ENCODE data around the gene MTHFD1.
"Not testable (repeated sequence)": the region's sequence is repeated elsewhere in the genome, so short reads cannot be mapped to it uniquely, and the experiment has no call there.

The MTHFD1 gene

GRCh38 chr14:64387782-64388532 is at the start of gene MTHFD1:
Gene MTHFD1, plus strand, starts transcription at chr14:64388353. Its CDS starts 75 bp downstream, at chr14:64388428.
- Histone ChIP-seq H3K4me1 (ENCODE audit: control insufficient read depth, insufficient read depth, low read length) (peaks cover 15% of the 10 kb centered on the region), H3K27ac (ENCODE audit: low read length) (peak within 1 kb of the TSS; percentile 75), H3K9ac (ENCODE audit: low read length in 2 of 2) (peak within 1 kb of the TSS; percentile 73 to 87), H3K9me3 (ENCODE audit: control insufficient read depth in 2 of 2, low read length in 2 of 2) (no peaks in the 10 kb centered on the region), H3K36me3 (ENCODE audit: control insufficient read depth in 2 of 2, insufficient read depth in 2 of 2, low read length in 2 of 2) (peaks cover 0 to 3% of the 10 kb centered on the region in 2 donors), H3K4me3 (ENCODE audit: low read length in 2 of 2) (peak within 1 kb of the TSS; percentile 89 to 96), H3K27me3 (ENCODE audit: control insufficient read depth in 1 of 2, insufficient read depth in 2 of 2, low read length in 2 of 2) (no peaks in the 10 kb centered on the region)

GRCh38 chr14:64338616-64339316 is 49.4 kb upstream of the MTHFD1 start:
- Histone ChIP-seq H3K9me3 (ENCODE audit: control insufficient read depth in 2 of 2, low read length in 2 of 2) (no peaks in the 10 kb centered on the region), H3K27me3 (ENCODE audit: control insufficient read depth in 1 of 2, insufficient read depth in 2 of 2, low read length in 2 of 2) (no peaks in the 10 kb centered on the region), H3K27ac (ENCODE audit: low read length) (peak overlapping the region; percentile 62), H3K4me1 (ENCODE audit: control insufficient read depth, insufficient read depth, low read length) (peaks cover 7% of the 10 kb centered on the region), H3K4me3 (ENCODE audit: low read length in 2 of 2) (peak overlapping the region; percentile 91 to 98), H3K9ac (ENCODE audit: low read length in 2 of 2) (peak overlapping the region; percentile 79), H3K36me3 (ENCODE audit: control insufficient read depth in 2 of 2, insufficient read depth in 2 of 2, low read length in 2 of 2) (no peaks in the 10 kb centered on the region)

- H3K9me3 ChIP-seq (ENCODE audit: control insufficient read depth in 2 of 2, low read length in 2 of 2), result no peaks in the 10 kb centered on the region
- no peak overlapping the region for H3K4me3 ChIP-seq (ENCODE audit: low read length in 2 of 2)
- H3K4me1 ChIP-seq (ENCODE audit: control insufficient read depth, insufficient read depth, low read length), result peaks cover 7% of the 10 kb centered on the region
- H3K27me3 ChIP-seq (ENCODE audit: control insufficient read depth in 1 of 2, insufficient read depth in 2 of 2, low read length in 2 of 2), result no peaks in the 10 kb centered on the region
- no peaks in the 10 kb centered on the region for H3K36me3 ChIP-seq (ENCODE audit: control insufficient read depth in 2 of 2, insufficient read depth in 2 of 2, low read length in 2 of 2)
- no peak overlapping the region for H3K27ac ChIP-seq (ENCODE audit: low read length)
- H3K9ac ChIP-seq (ENCODE audit: low read length in 2 of 2), result no peak overlapping the region
Observed at GRCh38 chr14:64340560-64341196, 47.5 kb upstream of the MTHFD1 start.

GRCh38 chr14:64347748-64348147 is 40.4 kb upstream of the MTHFD1 start:
- Histone ChIP-seq H3K36me3 (ENCODE audit: control insufficient read depth in 2 of 2, insufficient read depth in 2 of 2, low read length in 2 of 2) (no peaks in the 10 kb centered on the region), H3K9ac (ENCODE audit: low read length in 2 of 2) (no peak overlapping the region), H3K4me3 (ENCODE audit: low read length in 2 of 2) (no peak overlapping the region), H3K9me3 (ENCODE audit: control insufficient read depth in 2 of 2, low read length in 2 of 2) (no peaks in the 10 kb centered on the region), H3K27ac (ENCODE audit: low read length) (no peak overlapping the region), H3K27me3 (ENCODE audit: control insufficient read depth in 1 of 2, insufficient read depth in 2 of 2, low read length in 2 of 2) (no peaks in the 10 kb centered on the region), H3K4me1 (ENCODE audit: control insufficient read depth, insufficient read depth, low read length) (no peaks in the 10 kb centered on the region)

- no peaks in the 10 kb centered on the region for H3K36me3 ChIP-seq (ENCODE audit: control insufficient read depth in 2 of 2, insufficient read depth in 2 of 2, low read length in 2 of 2)
- no peak overlapping the region for H3K27ac ChIP-seq (ENCODE audit: low read length)
Observed at GRCh38 chr14:64349741-64350490, 38.2 kb upstream of the MTHFD1 start.

GRCh38 chr14:64363265-64363846 is 24.8 kb upstream of the MTHFD1 start:
- Histone ChIP-seq H3K4me1 (ENCODE audit: control insufficient read depth, insufficient read depth, low read length) (no peaks in the 10 kb centered on the region), H3K27me3 (ENCODE audit: control insufficient read depth in 1 of 2, insufficient read depth in 2 of 2, low read length in 2 of 2) (no peaks in the 10 kb centered on the region), H3K9ac (ENCODE audit: low read length in 2 of 2) (no peak overlapping the region), H3K36me3 (ENCODE audit: control insufficient read depth in 2 of 2, insufficient read depth in 2 of 2, low read length in 2 of 2) (no peaks in the 10 kb centered on the region), H3K9me3 (ENCODE audit: control insufficient read depth in 2 of 2, low read length in 2 of 2) (no peaks in the 10 kb centered on the region), H3K27ac (ENCODE audit: low read length) (no peak overlapping the region), H3K4me3 (ENCODE audit: low read length in 2 of 2) (no peak overlapping the region)

More at GRCh38 chr14:64349741-64350490, 38.2 kb upstream of the MTHFD1 start:
- H3K4me3 ChIP-seq (ENCODE audit: low read length in 2 of 2), result no peak overlapping the region
- no peaks in the 10 kb centered on the region for H3K4me1 ChIP-seq (ENCODE audit: control insufficient read depth, insufficient read depth, low read length)
- no peaks in the 10 kb centered on the region for H3K9me3 ChIP-seq (ENCODE audit: control insufficient read depth in 2 of 2, low read length in 2 of 2)
- no peak overlapping the region for H3K9ac ChIP-seq (ENCODE audit: low read length in 2 of 2)
- no peaks in the 10 kb centered on the region for H3K27me3 ChIP-seq (ENCODE audit: control insufficient read depth in 1 of 2, insufficient read depth in 2 of 2, low read length in 2 of 2)

- no peaks in the 10 kb centered on the region for H3K4me1 ChIP-seq (ENCODE audit: control insufficient read depth, insufficient read depth, low read length)
- no peak overlapping the region for H3K27ac ChIP-seq (ENCODE audit: low read length)
- H3K27me3 ChIP-seq (ENCODE audit: control insufficient read depth in 1 of 2, insufficient read depth in 2 of 2, low read length in 2 of 2), result no peaks in the 10 kb centered on the region
- no peak overlapping the region for H3K4me3 ChIP-seq (ENCODE audit: low read length in 2 of 2)
- H3K9me3 ChIP-seq (ENCODE audit: control insufficient read depth in 2 of 2, low read length in 2 of 2), result no peaks in the 10 kb centered on the region
- H3K9ac ChIP-seq (ENCODE audit: low read length in 2 of 2), result no peak overlapping the region
- no peaks in the 10 kb centered on the region for H3K36me3 ChIP-seq (ENCODE audit: control insufficient read depth in 2 of 2, insufficient read depth in 2 of 2, low read length in 2 of 2)
Observed at GRCh38 chr14:64364907-64365306, 23.2 kb upstream of the MTHFD1 start.

- H3K27ac ChIP-seq (ENCODE audit: low read length); H3K9ac ChIP-seq (ENCODE audit: low read length in 2 of 2); H3K4me1 ChIP-seq (ENCODE audit: control insufficient read depth, insufficient read depth, low read length); H3K9me3 ChIP-seq (ENCODE audit: control insufficient read depth in 2 of 2, low read length in 2 of 2); H3K27me3 ChIP-seq (ENCODE audit: control insufficient read depth in 1 of 2, insufficient read depth in 2 of 2, low read length in 2 of 2); H3K4me3 ChIP-seq (ENCODE audit: low read length in 2 of 2); H3K36me3 ChIP-seq (ENCODE audit: control insufficient read depth in 2 of 2, insufficient read depth in 2 of 2, low read length in 2 of 2): not testable (repeated sequence)
Observed at GRCh38 chr14:64365358-64365889, 22.7 kb upstream of the MTHFD1 start.

GRCh38 chr14:64369201-64369600 is 19.0 kb upstream of the MTHFD1 start:
- Histone ChIP-seq H3K9ac (ENCODE audit: low read length in 2 of 2) (no peak overlapping the region), H3K27me3 (ENCODE audit: control insufficient read depth in 1 of 2, insufficient read depth in 2 of 2, low read length in 2 of 2) (no peaks in the 10 kb centered on the region), H3K27ac (ENCODE audit: low read length) (no peak overlapping the region), H3K36me3 (ENCODE audit: control insufficient read depth in 2 of 2, insufficient read depth in 2 of 2, low read length in 2 of 2) (no peaks in the 10 kb centered on the region), H3K4me1 (ENCODE audit: control insufficient read depth, insufficient read depth, low read length) (no peaks in the 10 kb centered on the region), H3K9me3 (ENCODE audit: control insufficient read depth in 2 of 2, low read length in 2 of 2) (no peaks in the 10 kb centered on the region), H3K4me3 (ENCODE audit: low read length in 2 of 2) (no peak overlapping the region)

GRCh38 chr14:64387232-64387781 is 846 bp upstream of the MTHFD1 start:
- H3K27ac ChIP-seq (ENCODE audit: low read length), result peak overlapping the region; percentile 75
- peak overlapping the region; percentile 89 to 96 for H3K4me3 ChIP-seq (ENCODE audit: low read length in 2 of 2)
- peak overlapping the region; percentile 59 to 87 for H3K9ac ChIP-seq (ENCODE audit: low read length in 2 of 2)
- peaks cover 0 to 3% of the 10 kb centered on the region in 2 donors for H3K36me3 ChIP-seq (ENCODE audit: control insufficient read depth in 2 of 2, insufficient read depth in 2 of 2, low read length in 2 of 2)
- H3K9me3 ChIP-seq (ENCODE audit: control insufficient read depth in 2 of 2, low read length in 2 of 2), result no peaks in the 10 kb centered on the region
- H3K27me3 ChIP-seq (ENCODE audit: control insufficient read depth in 1 of 2, insufficient read depth in 2 of 2, low read length in 2 of 2), result no peaks in the 10 kb centered on the region
- H3K4me1 ChIP-seq (ENCODE audit: control insufficient read depth, insufficient read depth, low read length), result peaks cover 15% of the 10 kb centered on the region

All from stomach smooth muscle (tissue), 2 donors.